HG02884 (cell line): Measurements from ENCODE around the gene CDK17.
"Not testable (repeated sequence)": the region's sequence is repeated elsewhere in the genome, so short reads cannot be mapped to it uniquely, and the experiment has no call there.

Experiments
- ATAC-seq: cut with Tn5 transposase; IDR thresholded peaks from one replicate; pipeline ENCODE4 v1.9.1; 2021; ENCODE audit warnings: mild to moderate bottlenecking, moderate library complexity; ENCODE audit not compliant: unreplicated experiment

The CDK17 gene

GRCh38 chr12:96395236-96395635 is 5.0 kb downstream of the CDK17 start:
- no peak for ATAC-seq

DNA sequence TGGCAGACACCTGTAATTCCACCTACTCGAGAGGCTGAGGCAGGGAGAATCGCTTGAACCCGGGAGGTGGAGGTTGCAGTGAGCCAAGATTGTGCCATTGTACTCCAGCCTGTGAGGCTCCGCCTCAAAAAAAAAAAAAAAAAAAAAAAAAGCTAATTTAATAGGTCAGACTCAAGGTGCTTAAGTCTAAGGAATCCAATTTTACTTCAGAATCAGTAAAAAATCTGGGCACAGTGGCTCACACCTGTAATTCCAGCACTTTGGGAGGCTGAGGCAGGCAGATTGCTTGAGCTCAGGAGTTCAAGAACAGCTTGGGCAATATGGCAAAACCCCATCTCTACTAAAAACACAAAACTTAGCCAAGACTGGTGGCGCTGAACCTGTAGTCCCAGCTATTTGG is 7.0 kb downstream of the CDK17 start:
- ATAC-seq = not testable (repeated sequence)

DNA sequence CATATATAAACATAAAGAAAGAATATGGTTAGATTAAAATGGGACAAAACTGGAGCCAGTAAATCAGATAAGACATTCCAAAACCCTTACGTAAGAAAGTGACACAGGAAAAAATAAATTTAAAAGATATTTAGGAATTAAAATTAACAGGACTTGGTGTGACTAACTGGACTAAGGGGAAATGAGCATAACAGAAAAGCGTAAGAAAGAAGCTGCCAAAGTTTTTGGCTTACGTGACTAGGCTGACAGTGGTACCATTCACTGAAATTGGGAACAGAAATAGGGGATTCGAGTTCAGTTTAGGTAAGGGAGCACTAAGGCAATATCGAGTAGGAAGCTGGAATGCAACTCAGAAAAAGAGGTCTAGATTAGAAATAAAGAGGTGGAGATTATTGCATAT is 7.8 kb downstream of the CDK17 start:
- ATAC-seq = no peak

DNA sequence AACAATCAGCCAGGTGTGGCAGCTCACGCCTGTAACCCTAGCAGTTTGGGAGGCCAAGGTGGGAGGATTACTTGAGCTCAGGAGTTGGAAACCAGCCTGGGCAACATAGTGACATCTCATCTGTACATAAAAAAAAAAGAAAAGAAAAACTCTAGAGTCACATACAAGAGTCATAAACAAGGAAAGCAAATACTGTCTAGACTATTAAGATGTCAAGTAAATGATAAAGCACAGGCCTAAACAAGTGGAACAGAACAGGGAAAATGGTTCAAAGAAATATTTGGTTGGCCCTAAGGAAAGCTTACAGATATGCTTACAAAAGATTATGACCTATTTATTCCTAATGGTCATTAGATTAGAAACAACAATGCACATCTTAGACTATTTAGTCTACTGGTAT is 12.3 kb downstream of the CDK17 start:
- ATAC-seq = no peak

DNA sequence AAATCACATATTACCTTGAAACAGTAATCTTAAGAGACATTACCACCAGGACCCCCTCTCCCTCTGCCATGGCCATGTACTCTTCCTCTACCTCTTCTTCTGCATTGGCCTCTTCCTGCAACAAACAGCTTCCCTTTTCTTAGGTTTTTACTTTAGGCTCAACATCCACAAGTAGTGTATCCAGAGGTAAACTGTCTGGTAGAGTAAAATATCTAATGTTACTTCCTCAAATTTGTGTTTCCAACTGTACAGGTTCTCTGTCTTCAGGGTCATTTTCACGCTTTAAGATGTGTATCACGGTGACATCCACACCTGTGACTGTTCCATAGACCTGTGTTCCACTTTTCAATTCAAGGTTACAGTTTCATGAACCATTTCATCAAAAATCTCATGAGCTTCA is 13.4 kb downstream of the CDK17 start:
- no peak for ATAC-seq

GRCh38 chr12:96383991-96384390 is 16.2 kb downstream of the CDK17 start:
- ATAC-seq = no peak

DNA sequence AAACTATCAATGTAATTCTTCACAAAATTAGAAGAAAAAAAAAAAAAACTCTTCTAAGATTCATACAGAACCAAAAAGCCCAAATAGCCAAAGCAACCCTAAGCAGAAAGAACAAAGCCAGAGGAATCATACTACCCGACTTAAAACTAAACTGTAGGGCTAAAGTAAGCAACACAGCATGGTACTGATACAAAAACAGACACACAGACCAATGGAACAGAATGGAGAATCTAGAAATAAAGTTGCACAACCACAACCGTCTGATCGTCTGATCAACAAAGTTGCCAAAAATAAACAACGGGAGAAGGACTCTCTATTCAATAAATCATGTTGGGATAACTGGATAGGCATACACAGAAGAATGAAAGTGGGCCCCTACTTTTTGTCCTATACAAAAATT is 16.9 kb downstream of the CDK17 start:
- no peak for ATAC-seq

DNA sequence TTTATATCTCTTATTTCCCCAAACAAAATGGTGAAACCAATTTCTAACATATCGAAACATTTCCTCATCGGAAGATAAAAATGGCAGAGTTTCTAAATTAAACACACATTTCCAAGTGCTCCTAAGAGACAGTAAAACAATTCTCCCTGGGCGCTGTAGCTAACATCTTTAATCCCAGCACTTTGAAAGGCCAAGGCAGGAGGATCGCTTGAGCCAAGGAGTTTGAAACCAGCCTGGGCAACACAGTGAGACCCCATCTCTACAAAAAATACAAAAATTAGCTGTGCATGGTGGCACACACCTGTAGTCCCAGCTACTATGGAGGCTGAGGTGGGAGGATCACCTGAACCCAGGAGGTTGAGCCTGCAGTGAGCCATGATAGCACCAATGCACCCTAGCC is 20.5 kb downstream of the CDK17 start:
- ATAC-seq = not testable (repeated sequence)

DNA sequence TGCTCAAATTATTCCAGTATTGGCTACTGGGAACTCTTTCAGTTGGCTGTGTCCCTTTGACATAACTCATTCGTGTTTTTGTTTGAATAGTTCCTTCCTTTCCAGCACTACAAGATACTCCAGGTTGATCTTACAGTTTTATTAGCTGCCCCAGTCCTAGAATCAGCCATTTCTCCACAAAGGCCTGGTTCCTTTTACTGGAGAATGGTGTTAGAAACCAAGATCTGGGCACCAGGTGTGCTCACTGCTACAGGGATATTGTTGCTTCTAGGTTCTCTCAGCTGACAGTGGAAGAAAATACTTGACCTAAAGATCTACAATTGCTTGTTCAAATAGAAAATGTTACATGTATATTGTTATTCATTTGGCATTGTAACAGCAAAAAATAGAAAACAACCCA is 21.9 kb downstream of the CDK17 start:
- no peak for ATAC-seq

GRCh38 chr12:96376865-96377264 is 23.4 kb downstream of the CDK17 start:
- ATAC-seq = no peak

- ATAC-seq = no peak
These were observed 24.2 kb downstream of the CDK17 start for GRCh38 chr12:96375841-96376604.

DNA sequence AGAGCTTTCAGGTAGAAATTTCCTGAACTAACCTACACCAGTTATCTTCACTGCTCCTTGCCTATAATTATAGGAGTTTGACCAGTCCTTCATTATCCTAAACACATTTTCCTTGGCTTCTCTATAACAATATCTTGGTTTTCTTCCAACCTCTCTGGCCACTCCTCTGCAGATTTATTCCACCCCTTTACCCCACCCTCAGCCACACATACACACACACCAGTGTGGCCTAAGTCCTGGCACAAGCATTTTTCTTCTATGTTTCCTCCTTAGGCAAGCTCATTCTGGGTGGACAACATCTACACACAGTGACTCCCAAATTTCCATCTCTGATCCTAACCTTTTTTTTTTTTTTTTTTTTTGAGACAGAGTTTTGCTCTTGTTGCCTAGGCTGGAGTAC is 25.1 kb downstream of the CDK17 start:
- no peak for ATAC-seq

- ATAC-seq = no peak
These were observed 28.2 kb downstream of the CDK17 start for GRCh38 chr12:96371790-96372699.

DNA sequence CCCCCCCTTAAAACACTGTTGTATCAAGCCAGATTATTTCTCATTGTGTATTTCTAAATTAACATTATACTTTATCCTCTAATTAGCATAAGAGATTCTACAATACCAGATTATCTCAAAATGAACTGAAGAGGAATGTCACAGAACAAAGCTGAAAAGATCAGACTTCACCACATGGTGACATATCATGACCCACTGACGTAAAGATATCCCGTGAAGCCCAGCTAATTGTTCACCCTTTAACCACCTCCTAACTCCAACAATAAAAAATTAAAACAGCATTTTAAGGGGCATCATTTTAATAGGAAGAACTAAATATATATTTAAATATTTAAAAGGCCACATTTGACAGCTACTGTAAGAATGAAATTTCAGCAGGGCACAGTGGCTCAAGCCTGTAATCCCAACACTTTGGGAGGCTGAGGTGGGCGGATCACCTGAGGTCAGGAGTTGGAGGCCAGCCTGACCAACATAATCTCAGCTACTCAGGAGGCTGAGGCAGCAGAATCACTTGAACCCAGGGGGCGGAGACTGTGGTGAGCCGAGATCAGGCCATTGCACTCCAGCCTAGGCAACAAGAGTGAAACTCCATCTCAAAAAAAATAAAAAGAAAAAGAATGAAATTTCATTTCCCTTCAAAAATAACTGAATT is 29.0 kb downstream of the CDK17 start:
- no peak for ATAC-seq

GRCh38 chr12:96368687-96369086 is 31.6 kb downstream of the CDK17 start:
- no peak for ATAC-seq

DNA sequence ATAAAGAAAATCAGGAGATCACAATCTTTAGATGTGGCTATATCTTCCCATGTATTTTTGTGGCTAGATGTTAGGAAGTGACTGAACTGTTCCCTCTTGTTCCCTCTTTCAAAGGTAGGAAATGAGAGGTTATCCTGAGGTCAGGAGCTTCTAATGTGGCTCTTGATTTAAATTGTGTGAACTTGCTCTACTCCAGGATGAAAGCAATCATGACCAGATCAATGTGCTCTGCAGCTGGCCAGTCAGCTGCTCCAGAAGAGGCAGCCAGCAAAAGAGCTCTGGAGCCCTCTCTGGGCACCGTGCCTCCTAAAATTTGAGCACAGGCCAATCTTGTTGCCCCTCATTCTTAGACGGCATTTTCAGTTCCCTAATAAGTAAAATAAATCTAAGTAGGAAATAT is 32.0 kb downstream of the CDK17 start:
- no peak for ATAC-seq

DNA sequence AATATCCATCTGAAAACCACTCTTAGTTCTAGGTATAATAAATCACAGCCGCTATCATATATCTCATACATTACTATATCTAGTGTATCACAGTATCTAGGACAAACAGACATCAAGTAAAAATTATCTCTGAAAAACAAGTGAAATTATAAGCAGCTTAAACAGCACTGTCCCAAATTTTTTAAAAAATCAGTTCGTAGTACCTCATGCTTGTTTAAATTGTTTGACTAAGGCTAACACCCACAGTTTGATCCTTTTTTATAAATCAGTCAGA is 33.9 kb downstream of the CDK17 start:
- ATAC-seq = no peak

GRCh38 chr12:96365604-96366380 is 34.4 kb downstream of the CDK17 start:
- ATAC-seq = no peak

DNA sequence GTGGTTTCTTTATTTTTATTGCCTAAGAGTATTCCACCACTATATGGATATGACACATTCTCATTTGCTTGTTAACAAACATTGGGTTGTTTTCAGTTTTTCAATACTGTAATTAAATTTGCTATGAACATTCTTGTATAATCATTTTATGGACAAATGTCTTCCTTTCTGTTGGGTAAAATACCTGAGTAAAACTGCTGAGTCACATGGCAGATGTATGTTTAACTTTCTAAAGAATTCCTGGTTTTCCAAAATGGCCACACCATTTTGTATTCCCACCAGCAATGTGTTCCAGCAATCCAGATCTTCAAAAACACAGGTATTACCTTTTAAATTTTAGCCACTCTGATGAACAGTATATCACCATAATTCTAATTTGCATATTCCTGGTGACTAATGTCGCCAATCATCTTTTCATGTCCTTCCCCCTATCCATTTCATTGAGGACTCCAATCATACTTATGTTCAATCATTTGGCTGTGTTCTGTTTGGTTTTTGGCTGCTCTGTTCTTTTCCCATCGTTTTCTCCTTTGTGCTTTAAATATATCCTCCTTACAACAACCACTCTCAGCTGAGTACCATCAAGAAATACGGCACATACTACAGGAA is 36.0 kb downstream of the CDK17 start:
- ATAC-seq = no peak

- ATAC-seq = no peak
These were observed 39.2 kb downstream of the CDK17 start for GRCh38 chr12:96361074-96361473.

DNA sequence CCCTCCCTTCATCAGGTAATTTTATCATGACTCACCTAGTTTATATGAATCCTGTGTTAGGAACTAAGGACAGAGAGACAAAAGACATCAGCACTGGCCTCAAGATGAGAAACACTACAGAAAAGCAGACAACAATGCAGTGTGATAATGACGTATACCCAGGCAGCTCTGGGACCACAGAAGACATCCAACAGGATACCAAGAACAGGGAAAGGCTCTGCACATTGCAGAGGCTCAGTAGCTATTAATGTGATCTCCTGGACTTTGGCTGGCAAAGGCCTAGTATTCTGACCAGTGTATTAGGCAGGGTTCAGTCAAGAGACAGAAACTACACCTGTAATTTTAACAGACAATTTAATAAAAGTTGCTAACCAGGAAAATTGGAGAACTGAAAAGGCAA is 39.7 kb downstream of the CDK17 start:
- ATAC-seq = no peak
